Neuronal stem cell (in vitro differentiated cells): ENCODE results near the gene WDR87.

Experiments
- DNase-seq: peaks from one replicate; pipeline ENCODE4 v3.0.0-alpha.2; 2013; ENCODE audit warnings: low spot score
- H2AFZ ChIP-seq: one replicate; pipeline ENCODE4 v1.6.1; 2013; ENCODE audit warnings: mild to moderate bottlenecking, low read length, inconsistent platforms
- H2AK5ac ChIP-seq: 2 replicates; pipeline ENCODE4 v1.6.1; 2013; ENCODE audit warnings: low read depth, mild to moderate bottlenecking, inconsistent platforms, low read length, moderate library complexity, mixed read lengths
- H2BK120ac ChIP-seq: 2 replicates; pipeline ENCODE4 v1.6.1; 2013; ENCODE audit warnings: low read depth, mild to moderate bottlenecking, inconsistent platforms, low read length, moderate library complexity, mixed read lengths
- H2BK12ac ChIP-seq: one replicate; pipeline ENCODE4 v1.6.1; 2013; ENCODE audit warnings: low read length, inconsistent platforms
- H2BK15ac ChIP-seq: 2 replicates; pipeline ENCODE4 v1.6.1; 2013; ENCODE audit warnings: mild to moderate bottlenecking, low read length, inconsistent platforms, mixed read lengths
- H2BK5ac ChIP-seq: one replicate; pipeline ENCODE4 v1.6.1; 2013; ENCODE audit warnings: inconsistent platforms, mild to moderate bottlenecking, low read length, moderate library complexity
- H3K14ac ChIP-seq: one replicate; pipeline ENCODE4 v1.6.1; 2013; ENCODE audit warnings: low read length, inconsistent platforms
- H3K18ac ChIP-seq: 2 replicates; pipeline ENCODE4 v1.6.1; 2013; ENCODE audit warnings: low read length, inconsistent platforms
- H3K23ac ChIP-seq: 2 replicates; pipeline ENCODE4 v1.6.1; 2013; ENCODE audit warnings: low read depth, mild to moderate bottlenecking, mixed read lengths, low read length, inconsistent platforms; ENCODE audit not compliant: poor library complexity
- H3K27ac ChIP-seq: replicated peaks from 3 replicates; pipeline ENCODE4 v1.5.1; 2013; ENCODE audit warnings: low read length, inconsistent platforms
- H3K27me3 ChIP-seq, 3 experiments: 2 replicates each; pipeline ENCODE4 v1.6.1; 2013; ENCODE audit warnings: low read length in 3 of 3, mild to moderate bottlenecking in 2 of 3, inconsistent platforms in 1 of 3, low read depth in 1 of 3, mixed read lengths in 1 of 3, moderate library complexity in 1 of 3; ENCODE audit not compliant: control insufficient read depth in 3 of 3, insufficient read depth in 3 of 3
- H3K36me3 ChIP-seq, 2 donors: replicated peaks in 1 of 2; 2 replicates each; pipeline ENCODE4 v1.6.1; 2013; ENCODE audit warnings: low read length in 2 of 2; ENCODE audit not compliant: control insufficient read depth in 2 of 2, insufficient read depth in 2 of 2
- H3K4ac ChIP-seq: 2 replicates; pipeline ENCODE4 v1.6.1; 2013; ENCODE audit warnings: inconsistent platforms, mild to moderate bottlenecking, low read length, moderate library complexity
- H3K4me1 ChIP-seq, 2 donors: 1 replicate in 1 of 2; 2 replicates in 1 of 2; pipeline ENCODE4 v1.6.1; 2013; ENCODE audit warnings: low read length in 2 of 2, low read depth in 1 of 2; ENCODE audit not compliant: control insufficient read depth in 2 of 2, insufficient read depth in 1 of 2
- H3K4me2 ChIP-seq: one replicate; pipeline ENCODE4 v1.6.1; 2013; ENCODE audit warnings: mild to moderate bottlenecking, low read length, inconsistent platforms; ENCODE audit not compliant: insufficient read depth, poor library complexity, severe bottlenecking
- H3K4me3 ChIP-seq, 2 donors: 2 replicates each; pipeline ENCODE4 v1.5.1; 2013; ENCODE audit warnings: low read length in 2 of 2, mild to moderate bottlenecking in 2 of 2, inconsistent platforms in 1 of 2, moderate library complexity in 1 of 2
- H3K79me1 ChIP-seq: one replicate; pipeline ENCODE4 v1.6.1; 2013; ENCODE audit warnings: low read depth, mild to moderate bottlenecking, inconsistent platforms, low read length, moderate library complexity
- H3K9ac ChIP-seq: one replicate; pipeline ENCODE4 v1.6.1; 2013; ENCODE audit warnings: mild to moderate bottlenecking, low read depth, low read length, inconsistent platforms; ENCODE audit not compliant: poor library complexity
- H3K9me3 ChIP-seq, 2 donors: replicated peaks in 1 of 2; 2 replicates each; pipeline versions ENCODE3 to v1.6.1; 2013; ENCODE audit warnings: low read length in 2 of 2, mild to moderate bottlenecking in 2 of 2, inconsistent platforms in 1 of 2, low read depth in 1 of 2, mixed read lengths in 1 of 2, moderate library complexity in 1 of 2; ENCODE audit not compliant: control insufficient read depth in 2 of 2, insufficient read depth in 1 of 2
- H4K8ac ChIP-seq: one replicate; pipeline ENCODE4 v1.6.1; 2013; ENCODE audit warnings: low read depth, mild to moderate bottlenecking, inconsistent platforms, low read length, moderate library complexity
- H4K91ac ChIP-seq: one replicate; pipeline ENCODE4 v1.6.1; 2013; ENCODE audit warnings: low read length, low read depth, mild to moderate bottlenecking, inconsistent platforms; ENCODE audit not compliant: poor library complexity
- WGBS, 2 donors: extraction: QIAGEN DNeasy Blood & Tissue Kit; methylation state at CpG; one replicate each; pipeline ENCODE4 v1.1.7; 2013; ENCODE audit warnings: missing lambda C conversion rate in 2 of 2, mixed read lengths in 1 of 2; ENCODE audit not compliant: insufficient read length in 2 of 2, insufficient replicate concordance in 1 of 2; ENCODE audit errors: extremely low coverage in 2 of 2; 5-methylcytosine and 5-hydroxymethylcytosine counted together

WDR87 gene

DNA sequence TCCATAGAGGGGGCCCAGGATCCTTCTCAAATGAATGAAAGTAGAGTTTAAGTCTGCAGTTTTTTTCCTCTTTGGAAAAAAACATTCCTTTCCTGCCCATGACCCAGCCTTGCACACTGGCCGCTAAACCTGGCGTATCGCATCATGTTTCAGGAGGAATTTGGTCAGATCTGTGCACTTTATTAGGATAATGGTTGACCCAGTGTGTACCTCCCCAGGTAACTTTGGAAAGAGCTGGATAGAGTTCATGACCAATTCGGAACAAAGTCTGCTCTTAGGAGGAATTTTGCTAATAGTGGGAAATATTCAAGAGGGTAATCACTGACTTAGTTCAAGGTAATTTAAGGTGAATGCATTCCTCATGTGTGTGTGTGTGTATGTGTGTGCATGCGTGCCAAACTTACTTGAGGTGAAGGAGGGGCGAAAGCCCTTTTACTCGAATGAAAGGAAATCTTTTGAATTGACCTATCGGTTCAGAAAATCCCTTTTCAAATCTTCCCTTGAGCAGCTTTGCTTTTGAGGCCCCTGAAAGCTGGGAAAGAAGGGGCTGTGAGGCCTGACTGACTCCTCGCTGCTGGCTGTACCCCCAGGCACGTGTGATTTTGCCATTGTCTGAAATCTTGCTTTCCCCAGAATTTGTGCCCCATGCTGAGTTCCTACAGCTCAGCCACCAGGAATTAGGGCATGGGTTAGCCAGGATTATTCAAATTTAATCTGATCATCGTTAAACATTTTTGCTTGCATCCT is 47.0 kb upstream of the WDR87 start:
- Histone ChIP-seq H4K8ac (no peak overlapping the region), H4K91ac (no peak overlapping the region), H3K18ac (no peak overlapping the region), H3K36me3 (peaks cover 0 to 9% of the 10 kb centered on the region in 2 donors), H3K9ac (no peak overlapping the region), H3K9me3 (peaks cover 0 to 10% of the 10 kb centered on the region in 2 donors), H2BK120ac (no peak overlapping the region), H2AK5ac (no peak overlapping the region), H3K4me3 (no peak overlapping the region), H3K79me1 (no peaks in the 10 kb centered on the region), H3K4me1 (peaks cover 10 to 13% of the 10 kb centered on the region in 2 donors), H2AFZ (peak overlapping the region; percentile 27), H3K14ac (no peak overlapping the region), H3K4me2 (no peak overlapping the region), H2BK5ac (no peak overlapping the region), H3K27ac (peak overlapping the region; percentile 76), H3K4ac (no peak overlapping the region), H3K23ac (no peak overlapping the region), H3K27me3 (no peaks in the 10 kb centered on the region), H2BK15ac (no peak overlapping the region), H2BK12ac (no peak overlapping the region)
- peak; percentile 67 for DNase-seq
- WGBS, 2 donors = no CpG with 5 or more reads among the region's 11 CpGs

DNA sequence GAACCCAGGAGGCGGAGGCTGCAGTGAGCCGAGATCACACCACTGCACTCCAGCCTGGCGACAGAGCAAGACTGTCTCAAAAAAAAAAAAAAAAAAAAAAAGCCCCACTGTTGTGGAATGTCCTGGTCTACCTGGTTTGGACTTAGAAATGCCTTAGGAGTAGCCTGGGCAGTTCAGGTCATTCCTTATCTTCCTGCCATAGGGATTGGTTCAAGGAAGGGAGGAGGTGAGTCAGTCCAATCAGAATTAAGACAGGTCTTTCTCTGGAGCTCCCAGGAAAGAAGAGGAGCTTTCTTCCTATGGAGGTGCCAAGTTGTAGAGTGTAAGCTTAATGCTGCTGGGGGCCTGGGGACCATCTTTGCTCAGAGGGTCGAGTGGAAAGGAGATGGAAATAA is 45.4 kb upstream of the WDR87 start:
- WGBS, 2 donors = no CpG with 5 or more reads among the region's 4 CpGs

DNA sequence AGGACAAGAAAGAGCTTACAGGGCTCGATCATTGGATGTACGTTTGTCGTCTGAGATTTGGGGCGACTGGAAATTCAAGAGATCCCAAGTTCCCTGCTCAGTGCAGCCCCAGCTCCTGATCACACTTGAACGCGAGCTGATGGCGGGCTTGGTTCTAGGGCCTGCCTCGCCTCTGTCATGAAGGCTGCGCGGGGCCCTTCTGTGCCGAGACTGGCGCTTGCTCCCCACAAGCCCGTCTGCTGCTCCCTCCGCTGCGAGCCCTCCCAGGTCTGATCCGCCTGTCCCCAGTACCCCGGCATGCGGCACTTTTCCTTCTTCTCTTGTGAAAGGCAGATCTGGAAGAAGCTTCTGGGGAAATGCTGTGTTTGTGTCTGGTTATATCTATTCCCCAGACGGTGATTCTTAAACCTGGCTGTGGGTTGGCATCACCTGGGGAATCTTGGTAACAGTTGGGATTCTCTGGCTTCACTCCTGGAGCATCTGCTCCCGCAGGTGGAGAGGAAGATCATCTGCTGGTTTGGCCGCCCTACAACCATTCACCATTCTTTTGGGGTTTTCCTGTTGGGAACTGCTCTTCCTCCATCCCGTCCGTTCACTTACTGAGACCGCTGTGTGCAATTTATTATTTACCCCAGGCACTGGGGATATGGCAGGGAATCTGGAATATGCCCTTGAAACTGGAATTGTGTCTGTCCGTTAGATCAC is 44.2 kb upstream of the WDR87 start:
- Histone ChIP-seq H4K8ac (no peak overlapping the region), H2BK5ac (no peak overlapping the region), H3K18ac (no peak overlapping the region), H3K4ac (no peak overlapping the region), H2BK120ac (no peak overlapping the region), H3K4me1 (peaks cover 10 to 13% of the 10 kb centered on the region in 2 donors), H3K9ac (no peak overlapping the region), H2AK5ac (no peak overlapping the region), H3K4me3 (no peak overlapping the region), H3K27ac (no peak overlapping the region), H2BK12ac (no peak overlapping the region), H2BK15ac (no peak overlapping the region), H3K36me3 (peaks cover 0 to 9% of the 10 kb centered on the region in 2 donors), H2AFZ (no peak overlapping the region), H4K91ac (no peak overlapping the region), H3K23ac (no peak overlapping the region), H3K79me1 (no peaks in the 10 kb centered on the region), H3K14ac (no peak overlapping the region), H3K4me2 (no peak overlapping the region), H3K9me3 (peaks cover 0 to 4% of the 10 kb centered on the region in 2 donors), H3K27me3 (no peaks in the 10 kb centered on the region)
- WGBS, 2 donors = no CpG with 5 or more reads among the region's 25 CpGs
- no peak for DNase-seq

More for the DNA sequence above, 45.4 kb upstream of the WDR87 start:
- Histone ChIP-seq H3K4ac (no peak overlapping the region), H3K18ac (no peak overlapping the region), H3K4me3 (no peak overlapping the region), H3K27me3 (no peaks in the 10 kb centered on the region), H3K4me2 (no peak overlapping the region), H3K23ac (no peak overlapping the region), H3K79me1 (no peaks in the 10 kb centered on the region), H4K91ac (no peak overlapping the region), H3K9me3 (peaks cover 0 to 4% of the 10 kb centered on the region in 2 donors), H4K8ac (no peak overlapping the region), H2BK5ac (no peak overlapping the region), H3K4me1 (peaks cover 10 to 13% of the 10 kb centered on the region in 2 donors), H3K14ac (no peak overlapping the region), H2AFZ (no peak overlapping the region), H2BK15ac (no peak overlapping the region), H3K36me3 (peaks cover 0 to 9% of the 10 kb centered on the region in 2 donors), H3K9ac (no peak overlapping the region), H3K27ac (no peak overlapping the region), H2BK120ac (no peak overlapping the region), H2AK5ac (no peak overlapping the region), H2BK12ac (no peak overlapping the region)
- no peak for DNase-seq

DNA sequence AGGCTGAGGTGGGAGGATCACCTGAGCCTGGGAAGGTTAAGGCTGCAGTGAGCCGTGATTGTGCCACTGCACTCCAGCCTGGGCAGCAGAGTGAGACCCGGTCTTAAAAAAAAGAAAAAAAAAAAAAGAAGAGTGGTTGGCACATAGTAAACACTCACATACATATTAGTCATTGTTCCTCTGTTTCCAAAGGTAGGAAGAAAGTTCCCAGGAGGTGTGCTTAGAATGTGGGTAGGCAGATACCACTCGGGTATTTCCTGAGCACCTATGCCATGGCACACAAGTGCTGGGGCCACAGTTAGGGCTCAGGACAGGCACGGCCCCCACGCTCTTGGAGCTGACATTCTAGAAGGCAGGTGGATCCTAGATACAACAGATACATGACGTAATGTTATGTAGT is 42.0 kb upstream of the WDR87 start:
- no peak for DNase-seq
- no peak overlapping the region for H2AK5ac ChIP-seq
- H3K18ac ChIP-seq = no peak overlapping the region
- peaks cover 3 to 8% of the 10 kb centered on the region in 2 donors for H3K4me1 ChIP-seq
- H3K9ac ChIP-seq = no peak overlapping the region
- H3K9me3 ChIP-seq = peaks cover 0 to 4% of the 10 kb centered on the region in 2 donors
- H3K79me1 ChIP-seq = peaks cover 2% of the 10 kb centered on the region
- H3K23ac ChIP-seq = no peak overlapping the region
- no CpG with 5 or more reads among the region's 6 CpGs for WGBS, 2 donors
- no peak overlapping the region for H3K4me2 ChIP-seq
- H3K14ac ChIP-seq = no peak overlapping the region
- H2BK15ac ChIP-seq = no peak overlapping the region
- no peak overlapping the region for H2BK120ac ChIP-seq
- H2BK5ac ChIP-seq = no peak overlapping the region
- no peak overlapping the region for H2BK12ac ChIP-seq
- no peak overlapping the region for H4K91ac ChIP-seq
- no peak overlapping the region for H4K8ac ChIP-seq
- H3K4ac ChIP-seq = no peak overlapping the region
- no peak overlapping the region for H3K27ac ChIP-seq
- no peak overlapping the region for H2AFZ ChIP-seq
- no peaks in the 10 kb centered on the region for H3K27me3 ChIP-seq
- H3K4me3 ChIP-seq = no peak overlapping the region
- H3K36me3 ChIP-seq = peaks cover 0 to 12% of the 10 kb centered on the region in 2 donors
